CD4-positive, alpha-beta T cell treated with Interleukin-2 at 100 ng/mL for 4 hours (primary cell): ENCODE results near the gene LRRC27.

Experiments used
- DNase-seq: peaks from one replicate; pipeline ENCODE4 v3.0.0-alpha.2; 2020; ENCODE audit warnings: low spot score

LRRC27 gene

DNA sequence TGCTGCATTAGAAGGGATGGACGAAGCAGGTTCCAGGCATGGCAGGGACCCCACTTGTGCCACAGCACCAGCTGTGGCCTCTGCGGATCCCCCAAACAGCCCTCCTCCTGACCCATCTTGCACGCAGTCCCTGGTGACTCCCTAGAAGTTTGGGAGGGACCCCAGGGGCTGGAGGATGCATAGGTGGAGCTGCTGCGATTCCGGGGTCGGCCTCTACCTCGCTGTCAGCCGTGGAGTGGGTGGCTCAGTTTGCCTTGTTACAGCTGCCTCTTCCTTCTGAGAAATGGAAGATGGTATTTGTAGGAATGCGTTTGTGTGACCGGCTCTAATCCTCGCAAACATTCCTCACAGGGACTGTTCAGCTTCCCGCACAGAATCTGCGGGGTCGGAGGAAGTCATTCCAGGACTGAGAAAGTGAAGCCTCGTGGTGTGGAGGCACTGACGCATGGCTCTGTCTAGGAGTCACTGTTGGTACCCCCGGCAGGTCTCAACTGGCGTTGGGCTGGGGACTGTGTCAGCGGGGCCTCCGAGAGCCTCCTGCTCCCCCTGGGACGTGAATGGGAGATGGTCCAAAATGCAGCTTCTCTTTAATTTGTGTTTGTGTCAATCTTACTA lies 82.5 kb downstream of the LRRC27 start:
- DNase-seq, result no peak

DNA sequence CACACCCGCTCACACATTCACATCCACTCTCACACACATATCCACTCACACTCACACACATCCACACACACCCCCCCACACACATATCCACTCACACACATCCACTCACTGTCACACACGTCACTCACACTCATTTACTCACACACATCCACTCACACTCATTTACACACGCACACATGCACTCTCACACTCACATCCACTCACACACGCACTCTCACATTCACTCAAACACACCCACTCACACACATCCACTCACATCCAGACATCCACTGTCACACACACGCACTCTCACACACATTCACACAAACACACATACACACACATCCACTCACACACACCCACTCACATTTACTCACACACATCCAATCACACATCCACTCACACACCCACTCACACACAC lies 83.3 kb downstream of the LRRC27 start:
- DNase-seq, result no peak

DNA sequence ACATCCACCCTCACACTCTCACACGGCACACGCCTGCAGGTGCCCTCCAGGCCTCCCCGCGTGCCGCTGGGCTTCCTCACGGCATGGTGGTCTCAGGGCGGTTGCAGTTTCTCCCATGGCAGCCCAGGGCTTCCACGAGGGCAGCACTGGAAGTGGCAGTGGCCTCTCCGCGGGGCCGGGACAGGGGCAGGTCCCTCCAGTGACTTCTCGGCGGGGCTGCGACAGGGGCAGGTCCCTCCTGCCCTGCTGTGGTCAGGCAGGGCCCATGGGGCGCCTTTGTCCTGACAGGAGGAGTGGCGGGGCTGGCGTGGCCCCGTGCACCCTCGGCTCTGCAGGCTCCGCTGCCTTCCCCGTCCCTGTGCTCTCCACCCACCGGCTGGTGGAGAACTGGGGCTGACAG lies 84.0 kb downstream of the LRRC27 start:
- DNase-seq, result no peak

DNA sequence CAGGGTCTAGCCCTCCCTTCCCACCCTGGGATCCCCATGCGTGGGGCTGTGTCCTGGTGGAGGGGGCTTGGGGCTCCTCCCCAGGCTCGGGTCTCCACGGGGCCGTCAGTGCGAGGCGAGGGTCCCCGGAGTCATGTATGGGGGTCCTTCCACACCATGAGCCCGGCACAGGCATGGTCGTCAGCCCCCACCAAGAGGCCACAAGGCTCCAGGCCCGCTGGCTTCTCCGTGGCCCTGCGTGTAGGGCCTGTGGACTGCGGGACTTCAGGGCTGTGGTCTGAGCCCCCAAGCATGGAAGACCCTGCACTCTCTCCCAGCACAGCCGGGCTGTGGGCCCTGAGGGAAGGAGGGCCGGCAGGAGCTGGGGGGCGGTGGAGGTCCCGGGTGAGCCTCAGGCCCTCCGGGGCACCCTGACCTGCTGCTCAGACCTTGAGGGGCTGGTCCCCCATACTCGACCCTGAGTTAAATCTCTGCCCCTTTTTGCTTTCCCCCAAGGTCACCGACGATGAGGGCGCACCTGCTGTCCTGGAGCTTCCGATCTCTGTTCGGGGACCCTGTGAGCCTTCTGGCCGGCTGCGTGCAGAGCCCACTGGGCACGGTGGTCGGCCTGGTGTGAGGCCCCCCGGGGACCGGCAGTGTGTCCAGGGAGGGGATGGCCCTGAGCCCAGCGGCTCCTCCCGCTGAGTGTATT lies 84.7 kb downstream of the LRRC27 start:
- no peak for DNase-seq

DNA sequence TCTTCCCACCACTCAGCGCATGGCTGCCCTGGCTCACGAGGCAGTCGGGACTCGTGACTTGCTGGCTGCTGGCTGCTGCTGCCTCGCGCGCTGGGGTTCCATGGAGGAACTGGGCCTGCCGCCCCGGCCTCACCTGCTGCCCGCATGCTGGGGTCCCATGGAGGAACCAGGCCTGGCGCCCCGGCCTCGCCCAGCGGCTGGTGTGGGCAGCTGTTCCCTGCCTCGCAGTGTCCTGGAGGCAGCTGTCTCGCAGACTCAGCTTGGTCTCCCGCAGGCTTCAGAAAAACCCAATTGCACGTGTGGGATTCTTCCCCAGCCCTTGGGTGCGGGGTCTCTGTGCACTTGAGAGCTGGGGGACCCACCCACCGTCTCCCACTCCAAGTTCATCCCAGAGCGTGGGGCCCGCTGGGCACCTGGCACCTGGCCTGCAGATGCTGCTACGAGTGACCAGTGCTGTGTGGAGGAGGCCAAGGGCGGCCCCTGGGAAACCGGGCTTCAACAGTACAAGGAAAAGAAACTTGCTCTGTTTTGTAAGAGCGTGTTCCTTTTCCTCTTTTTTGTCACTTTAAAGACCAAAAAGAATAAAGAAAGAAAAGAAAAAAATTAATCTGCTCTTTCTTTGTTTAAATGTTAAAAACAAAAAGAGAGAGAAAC lies 85.4 kb downstream of the LRRC27 start:
- no peak for DNase-seq

DNA sequence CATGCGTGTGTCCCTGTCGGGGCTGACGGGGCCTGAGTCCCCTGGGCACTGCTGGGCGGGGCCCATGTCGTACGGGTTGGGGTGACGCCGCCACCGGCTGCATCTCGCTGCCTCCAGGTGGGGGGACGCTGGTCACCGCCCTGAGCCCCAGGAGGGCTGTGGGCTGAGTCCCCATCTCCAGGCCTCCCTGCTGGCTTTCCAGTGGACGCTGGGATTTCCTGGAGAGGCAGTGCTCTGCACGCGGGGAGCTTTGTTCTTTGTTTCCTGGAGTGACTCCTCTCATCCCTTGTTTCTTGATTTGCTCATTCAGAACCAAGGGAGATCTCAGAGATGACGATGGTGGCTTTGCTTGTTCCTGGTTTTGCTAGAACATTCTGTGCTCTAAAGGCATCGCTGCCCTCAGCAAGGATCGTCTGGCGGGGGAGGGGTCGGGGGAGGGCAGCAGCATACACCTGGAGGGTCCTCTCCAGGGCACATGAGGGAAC lies 86.0 kb downstream of the LRRC27 start:
- DNase-seq, result no peak

DNA sequence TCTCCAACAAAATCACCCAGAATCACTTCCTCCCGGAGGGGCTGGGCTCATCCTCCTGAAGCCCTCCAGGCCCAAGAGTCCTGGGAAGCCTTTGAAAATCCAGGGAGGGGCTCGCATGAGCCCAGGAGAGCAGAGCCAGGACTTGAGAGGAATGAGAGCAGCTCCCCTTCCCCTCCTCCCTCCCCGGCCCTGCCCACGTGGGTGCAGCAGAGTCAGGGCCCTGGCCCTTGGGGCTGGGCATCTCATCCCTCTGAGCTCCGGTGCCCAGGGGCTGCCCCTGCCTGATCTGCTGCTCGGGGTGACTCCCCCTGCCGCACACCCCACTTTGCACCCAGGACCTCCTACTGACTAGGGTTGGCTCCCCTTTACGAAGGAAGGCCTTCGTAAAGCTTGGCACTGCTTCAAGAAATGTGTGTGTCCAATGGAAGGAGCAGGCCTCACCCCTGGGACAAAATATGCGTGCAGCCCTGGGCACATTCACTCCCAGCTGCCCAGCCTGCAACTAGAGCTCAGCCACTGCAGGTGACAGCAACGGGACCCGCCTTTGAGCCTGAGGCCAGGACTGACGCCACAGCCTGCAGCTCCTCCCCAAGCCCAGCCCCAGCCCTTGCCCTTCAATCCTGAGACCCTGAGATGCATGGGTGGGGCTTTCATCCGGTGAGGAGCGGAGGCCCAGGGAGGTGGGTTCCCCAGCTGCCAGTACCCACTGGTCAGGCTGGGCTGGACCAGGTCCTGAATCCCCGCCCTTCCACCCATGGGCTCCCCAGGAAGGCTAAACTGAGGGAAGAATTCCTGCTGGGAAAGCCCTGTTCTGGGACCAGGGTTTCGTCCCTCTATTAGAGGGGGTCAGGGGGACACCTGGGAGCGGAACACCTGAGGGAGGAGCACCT lies 86.8 kb downstream of the LRRC27 start:
- DNase-seq, result no peak

DNA sequence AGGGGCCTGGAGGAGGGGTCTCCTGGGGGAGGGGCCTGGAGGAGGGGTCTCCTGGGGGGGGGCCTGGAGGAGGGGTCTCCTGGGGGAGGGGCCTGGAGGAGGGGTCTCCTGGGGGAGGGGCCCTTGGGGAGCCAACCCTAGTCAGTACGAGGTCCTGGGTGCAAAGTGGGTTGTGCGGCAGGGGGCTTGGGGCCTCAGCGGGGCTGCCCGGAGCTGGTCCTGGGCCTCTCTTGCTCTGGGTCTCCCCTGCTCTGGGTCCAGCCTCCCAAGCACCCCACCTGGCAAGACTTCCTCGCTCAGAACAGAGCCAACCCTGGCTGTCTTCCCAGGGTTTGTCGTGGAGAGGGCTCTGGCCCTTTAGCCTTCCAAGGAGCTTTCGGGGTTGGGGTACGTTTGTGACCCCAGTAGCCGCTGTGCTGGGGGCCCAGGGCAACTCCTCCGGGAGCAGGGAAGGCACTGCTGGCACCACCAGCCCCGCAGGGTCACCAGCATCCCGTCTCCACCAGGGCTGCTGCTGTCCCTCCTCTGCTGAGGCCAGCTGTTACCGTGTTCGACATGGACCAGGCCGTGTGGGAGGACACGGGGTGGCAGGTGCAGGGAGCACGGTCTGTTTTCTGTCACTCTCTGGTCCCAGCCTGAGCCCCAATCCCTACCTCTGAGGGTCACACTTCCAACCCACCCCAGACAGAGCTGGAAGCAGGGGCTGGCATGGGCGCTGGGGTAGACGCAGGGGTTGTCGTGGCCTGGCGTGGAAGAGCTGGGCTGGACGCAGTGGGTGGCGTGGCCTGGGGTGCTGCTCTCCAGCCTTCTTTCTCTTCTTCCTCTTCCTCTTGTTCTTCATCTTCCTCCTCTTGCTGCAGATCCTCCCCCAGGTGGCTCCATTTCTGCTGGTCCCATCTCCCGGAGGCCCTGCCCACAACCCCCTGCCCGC lies 87.8 kb downstream of the LRRC27 start:
- DNase-seq, result no peak

DNA sequence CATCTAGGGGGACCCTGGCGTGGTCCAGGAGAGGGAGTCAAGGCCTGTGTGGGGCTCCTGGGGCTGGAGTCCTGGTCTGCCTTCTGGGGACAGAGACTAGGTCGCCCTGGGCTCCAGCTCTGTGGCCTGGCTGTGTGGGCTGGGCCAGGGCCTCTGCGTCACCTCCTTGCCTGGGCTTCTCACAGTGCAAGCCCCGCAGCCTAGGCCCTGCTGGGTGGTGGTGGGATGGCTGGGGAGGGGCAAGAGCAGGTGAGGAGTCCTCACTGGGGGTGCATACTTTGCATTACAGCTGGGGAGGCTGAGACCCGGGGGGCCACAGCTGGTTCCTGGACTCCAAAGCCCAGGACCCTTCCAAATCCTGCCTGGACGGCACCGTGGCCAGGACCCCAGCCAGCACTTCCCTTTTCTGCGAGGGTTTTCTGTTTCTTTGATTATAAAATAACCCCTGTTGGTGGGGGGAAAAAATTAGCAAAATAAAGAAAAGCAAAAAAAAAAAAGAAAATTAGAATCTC lies 88.5 kb downstream of the LRRC27 start:
- no peak for DNase-seq

DNA sequence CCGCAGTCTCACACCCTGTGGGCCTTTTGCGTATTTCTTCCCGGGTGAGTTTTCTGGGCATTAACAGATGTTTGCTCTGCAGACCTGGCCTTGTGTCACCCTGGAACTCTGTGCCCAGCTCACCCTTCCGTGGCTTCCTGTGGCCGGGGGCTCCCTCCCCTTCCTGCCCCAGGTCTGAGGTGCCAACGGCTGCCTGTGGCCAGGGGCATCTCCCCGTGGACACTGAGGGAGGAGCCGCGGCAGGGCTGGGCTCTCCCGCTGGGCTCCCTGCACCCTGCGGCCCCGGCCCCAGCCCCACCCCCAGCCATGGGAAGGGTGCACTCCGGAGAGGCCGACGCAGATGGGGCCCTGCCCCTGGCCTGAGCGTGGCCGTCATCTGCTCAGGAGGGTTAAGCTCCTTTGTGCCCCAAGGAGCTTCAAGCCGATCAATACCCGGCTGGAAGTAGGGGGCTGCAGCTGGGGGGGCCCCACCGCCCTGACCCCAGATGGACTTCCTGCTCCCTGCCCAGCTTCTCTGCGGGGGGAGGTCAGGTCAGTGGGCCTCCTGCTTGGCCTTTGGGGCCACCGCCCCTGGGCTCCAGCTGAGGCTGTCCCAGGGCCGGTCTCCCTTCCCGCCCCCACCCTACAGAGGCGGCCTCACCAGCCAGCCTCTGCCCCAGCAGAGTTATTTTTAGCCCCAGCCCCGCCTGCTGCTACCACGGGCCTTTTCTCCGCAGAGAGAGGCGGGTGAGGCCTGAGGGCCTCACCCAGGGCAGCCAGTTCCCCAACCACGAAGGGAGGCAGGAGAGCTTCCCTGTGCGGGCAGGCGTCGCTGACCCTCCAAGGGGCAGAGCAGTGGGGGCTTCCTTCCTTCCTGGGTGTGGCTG lies 89.2 kb downstream of the LRRC27 start:
- peak; percentile 16 for DNase-seq

DNA sequence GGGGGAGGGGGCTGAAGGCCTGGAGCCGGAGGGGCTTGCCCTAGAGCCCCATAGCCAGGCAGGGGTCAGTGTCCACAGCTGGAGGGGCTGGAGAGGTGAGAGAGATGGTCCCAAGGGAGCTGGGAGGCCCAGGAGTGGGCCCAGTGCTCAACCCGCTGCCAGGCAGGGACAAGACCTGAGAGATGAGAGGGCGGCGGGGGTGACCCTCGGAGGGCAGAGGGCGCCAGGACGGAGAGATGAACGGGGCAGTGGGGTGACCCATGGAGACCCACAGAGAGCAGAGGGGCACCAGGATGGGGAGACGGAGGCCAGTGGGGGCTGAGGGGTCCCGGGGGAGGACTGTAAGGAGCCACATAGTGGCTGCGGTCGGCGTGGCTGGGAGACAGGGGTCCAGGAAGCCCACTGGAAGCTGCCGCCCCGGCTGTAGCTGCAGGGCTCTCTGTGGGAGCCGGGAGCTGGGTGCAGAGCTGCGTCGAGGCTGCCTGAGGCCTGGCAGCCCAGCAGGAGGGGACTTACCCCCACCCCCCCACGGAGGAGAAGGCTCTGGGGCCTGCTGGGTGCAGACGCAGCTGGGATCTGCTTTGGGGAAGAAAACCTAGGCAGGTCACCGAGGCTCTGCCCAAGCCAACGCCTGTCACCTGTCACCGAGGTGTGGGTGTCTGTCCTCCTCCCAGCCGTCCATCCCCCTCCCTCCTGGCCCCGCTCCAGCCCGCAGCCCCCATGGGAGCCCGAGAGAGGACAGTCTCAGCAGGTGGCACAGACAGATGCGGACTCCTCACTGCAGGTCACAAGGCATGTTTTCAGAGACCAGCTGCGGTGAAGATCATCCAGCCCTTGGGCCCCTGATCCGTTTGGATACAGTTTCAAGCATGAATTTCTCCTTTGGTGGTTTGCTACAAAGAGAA lies 90.1 kb downstream of the LRRC27 start:
- no peak for DNase-seq

DNA sequence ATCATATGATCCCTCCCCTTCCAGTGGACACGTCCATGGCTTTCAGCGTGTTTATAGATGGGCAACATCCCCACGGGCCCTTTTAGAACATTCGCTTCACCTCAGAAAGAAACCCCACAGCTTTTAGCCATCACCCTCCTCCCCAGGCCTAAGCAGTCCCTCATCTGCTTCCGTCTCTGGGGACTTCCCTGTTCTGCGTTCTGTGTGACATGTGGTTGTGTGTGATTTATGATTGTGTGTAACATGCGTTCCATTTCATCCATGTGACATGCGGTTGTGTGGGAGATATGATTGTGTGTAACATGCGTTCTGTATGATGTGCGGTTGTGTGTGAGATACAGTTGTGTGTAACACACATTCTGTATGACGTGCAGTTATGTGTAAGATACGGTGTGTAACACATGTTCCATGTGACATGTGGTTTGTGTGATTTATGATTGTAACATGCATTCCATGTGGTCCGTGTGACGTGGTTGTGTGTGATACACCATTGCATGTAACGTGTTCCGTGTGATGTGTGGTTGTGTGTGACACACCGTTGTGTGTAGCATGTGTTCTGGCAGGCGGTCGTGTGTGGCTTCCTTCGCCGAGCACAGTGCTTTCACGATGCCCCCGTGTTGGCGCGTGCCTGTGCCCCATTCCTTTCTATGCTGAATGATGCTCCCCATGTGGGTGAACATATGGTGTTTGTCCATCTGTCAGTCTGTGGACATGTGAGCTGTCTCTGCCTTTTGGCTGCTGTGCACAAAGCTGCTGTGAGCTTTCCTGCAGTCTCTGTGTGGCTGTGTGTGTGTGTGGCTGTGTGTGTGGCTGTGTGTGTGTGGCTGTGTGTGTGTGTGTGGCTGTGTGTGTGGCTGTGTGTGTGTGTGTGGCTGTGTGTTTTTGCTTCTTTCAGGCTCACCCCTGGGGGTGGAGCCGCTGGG lies 91.2 kb downstream of the LRRC27 start:
- no peak for DNase-seq

DNA sequence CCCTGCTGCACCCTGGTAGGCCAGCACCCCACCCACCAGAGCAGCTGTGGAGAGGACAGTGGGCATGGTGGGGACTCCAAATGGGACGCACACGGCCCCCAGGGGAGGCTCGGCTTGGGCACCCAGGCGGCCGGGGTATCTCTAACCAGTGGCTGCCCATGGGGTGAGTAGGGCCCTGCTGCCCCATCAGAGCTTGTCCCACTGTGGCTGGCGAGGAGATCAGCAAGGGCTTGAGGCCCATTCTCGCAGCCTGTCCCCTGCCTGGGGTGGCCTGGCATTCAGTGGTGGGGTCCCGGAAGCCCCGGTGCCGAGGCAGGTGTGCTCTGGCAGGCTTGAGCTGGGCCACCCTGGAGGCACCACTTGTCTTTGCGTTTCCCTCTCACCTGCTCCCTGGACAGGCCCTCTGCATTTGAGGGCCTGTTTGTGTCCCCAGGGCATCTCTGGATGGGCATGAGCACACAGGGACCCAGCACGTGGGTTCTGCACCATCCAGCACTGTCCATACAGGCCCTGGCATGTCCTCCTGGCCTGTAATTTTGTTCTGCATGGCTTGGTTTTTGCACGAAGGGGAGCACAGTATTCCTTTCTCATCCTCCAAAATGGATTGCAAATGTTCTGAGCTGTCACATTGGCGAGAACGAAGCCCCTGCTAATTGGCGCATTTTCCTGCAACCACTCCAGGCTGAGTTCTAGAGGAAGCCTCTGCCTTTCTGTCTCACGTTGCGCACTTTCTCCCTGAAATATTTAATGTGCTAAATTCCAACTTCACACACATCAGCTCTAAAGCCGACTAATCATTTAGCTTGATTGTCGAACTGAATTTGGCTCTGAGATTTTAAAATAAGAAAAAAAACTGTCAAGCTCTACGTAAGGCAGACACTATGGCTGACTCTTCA lies 92.2 kb downstream of the LRRC27 start:
- no peak for DNase-seq

DNA sequence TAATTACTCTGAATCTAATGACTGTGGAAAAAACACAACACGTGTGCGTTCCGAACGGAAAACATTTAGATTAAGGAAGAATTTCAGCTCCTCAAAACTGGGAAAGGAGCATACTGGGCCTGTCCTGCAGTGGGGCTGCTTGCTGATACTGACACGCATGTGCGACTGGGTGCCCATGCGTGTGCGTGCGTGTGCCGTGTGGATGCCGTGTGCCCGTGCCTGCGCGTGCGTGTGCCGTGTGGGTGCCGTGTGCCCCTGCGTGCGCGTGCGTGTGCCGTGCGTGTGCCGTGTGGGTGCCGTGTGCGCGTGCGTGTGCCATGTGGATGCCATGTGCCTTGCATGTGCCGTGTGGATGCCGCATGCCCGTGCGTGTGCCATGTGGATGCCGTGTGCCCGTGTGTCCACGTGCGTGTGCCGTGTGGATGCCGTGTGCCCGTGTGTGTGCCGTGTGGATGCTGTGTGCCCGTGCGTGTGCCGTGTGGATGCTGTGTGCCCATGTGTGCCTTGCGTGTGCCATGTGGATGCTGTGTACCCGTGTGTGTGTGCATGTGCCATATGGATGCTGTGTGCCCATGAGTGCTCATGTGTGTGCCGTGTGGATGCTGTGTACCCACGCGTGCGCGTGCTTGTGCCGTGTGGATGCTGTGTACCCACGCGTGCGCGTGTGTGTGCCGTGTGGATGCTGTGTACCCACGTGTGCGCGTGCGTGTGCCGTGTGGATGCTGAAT lies 93.2 kb downstream of the LRRC27 start:
- DNase-seq, result no peak

DNA sequence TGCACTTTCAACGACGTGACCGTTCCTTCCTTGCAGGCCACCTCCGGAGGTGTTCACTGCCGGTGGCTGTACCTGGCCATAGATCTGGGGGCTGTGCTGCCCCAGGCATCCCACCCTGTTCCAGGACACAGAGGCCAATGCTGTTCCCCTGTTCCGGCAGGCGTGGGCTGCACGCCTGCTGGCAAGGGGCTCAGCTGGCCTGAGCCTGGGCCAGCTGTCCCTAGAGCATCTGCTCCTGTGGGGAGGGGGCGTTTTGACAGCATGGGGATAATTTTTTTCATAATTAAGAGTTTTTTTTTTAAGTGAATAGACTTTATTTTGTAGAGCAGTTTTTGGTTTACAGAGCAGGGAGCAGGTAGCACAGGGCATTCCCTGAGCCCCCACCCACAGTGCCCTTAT lies 93.8 kb downstream of the LRRC27 start:
- no peak for DNase-seq
